AG09319 (cell line): ENCODE results near the gene NAA10.

Experiments used
- DNase-seq: peaks from one replicate; pipeline ENCODE4 v3.0.0-alpha.2; 2010; ENCODE audit warnings: low read depth; ENCODE audit errors: extremely low read depth
- TF ChIP-seq, protein P1 (sequence below): IDR thresholded peaks from 2 replicates; pipeline ENCODE4 v1.5.1; 2011; ENCODE audit warnings: low read depth, mild to moderate bottlenecking, inconsistent platforms, low read length, moderate library complexity

The NAA10 gene

DNA sequence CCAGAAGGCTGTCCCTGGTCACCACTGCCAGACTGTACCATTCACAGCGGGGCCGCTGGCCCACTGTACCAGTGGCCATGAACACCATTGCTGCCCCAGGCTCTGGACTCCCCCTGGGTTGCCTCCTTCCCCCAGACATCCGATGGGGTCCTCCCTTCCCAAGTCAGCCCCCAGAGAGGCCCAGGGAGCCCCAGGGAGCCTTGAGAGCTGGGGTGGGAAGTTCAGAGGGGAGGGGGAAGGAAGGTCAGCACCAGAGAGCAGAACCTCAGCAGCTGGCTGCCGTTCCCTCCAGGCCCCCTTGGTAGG is 8.3 kb downstream of the NAA10 start:
- DNase-seq = no peak
- TF ChIP-seq, protein P1, sequence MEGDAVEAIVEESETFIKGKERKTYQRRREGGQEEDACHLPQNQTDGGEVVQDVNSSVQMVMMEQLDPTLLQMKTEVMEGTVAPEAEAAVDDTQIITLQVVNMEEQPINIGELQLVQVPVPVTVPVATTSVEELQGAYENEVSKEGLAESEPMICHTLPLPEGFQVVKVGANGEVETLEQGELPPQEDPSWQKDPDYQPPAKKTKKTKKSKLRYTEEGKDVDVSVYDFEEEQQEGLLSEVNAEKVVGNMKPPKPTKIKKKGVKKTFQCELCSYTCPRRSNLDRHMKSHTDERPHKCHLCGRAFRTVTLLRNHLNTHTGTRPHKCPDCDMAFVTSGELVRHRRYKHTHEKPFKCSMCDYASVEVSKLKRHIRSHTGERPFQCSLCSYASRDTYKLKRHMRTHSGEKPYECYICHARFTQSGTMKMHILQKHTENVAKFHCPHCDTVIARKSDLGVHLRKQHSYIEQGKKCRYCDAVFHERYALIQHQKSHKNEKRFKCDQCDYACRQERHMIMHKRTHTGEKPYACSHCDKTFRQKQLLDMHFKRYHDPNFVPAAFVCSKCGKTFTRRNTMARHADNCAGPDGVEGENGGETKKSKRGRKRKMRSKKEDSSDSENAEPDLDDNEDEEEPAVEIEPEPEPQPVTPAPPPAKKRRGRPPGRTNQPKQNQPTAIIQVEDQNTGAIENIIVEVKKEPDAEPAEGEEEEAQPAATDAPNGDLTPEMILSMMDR = no peak

DNA sequence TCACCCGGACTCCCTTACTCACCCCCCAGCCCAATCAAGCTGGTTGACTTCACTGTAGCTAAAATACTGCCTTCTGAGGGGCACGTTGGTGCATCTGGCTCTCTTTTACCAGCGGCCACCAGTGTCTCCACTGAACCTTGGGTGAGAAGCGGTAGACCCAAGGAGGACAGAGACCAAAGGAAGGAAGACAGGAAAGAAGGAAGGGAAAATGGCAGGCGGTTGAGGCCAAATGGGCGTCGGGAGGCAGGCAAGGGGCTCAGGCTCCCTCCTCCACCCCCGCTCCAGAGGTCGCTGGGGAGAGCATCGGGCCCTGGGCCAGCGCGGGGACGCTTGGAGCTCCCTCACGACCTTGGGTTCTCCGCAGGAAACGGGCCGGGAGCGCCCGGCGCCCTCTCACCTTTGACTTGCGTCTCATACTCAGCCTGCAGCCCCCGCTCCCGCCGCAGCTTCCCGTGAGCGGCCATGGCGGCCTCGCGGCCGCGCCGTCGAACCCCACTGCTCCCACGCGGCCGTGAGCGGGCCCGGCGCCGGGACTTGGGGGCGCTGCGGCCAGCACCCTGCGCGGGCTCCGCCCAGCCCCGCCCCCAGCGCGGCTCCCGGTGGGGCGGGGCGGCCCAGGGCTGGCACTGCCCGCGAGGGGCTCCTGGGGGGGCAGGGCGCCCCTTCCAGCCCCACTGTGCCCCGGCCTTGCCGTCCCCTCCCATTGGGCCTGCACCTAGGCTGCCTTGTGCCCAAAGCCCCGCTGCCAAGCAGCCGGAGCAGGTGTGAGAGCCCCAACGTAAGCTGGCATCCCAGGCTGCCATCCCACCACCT is 8.9 kb downstream of the NAA10 start, which contains the start of gene ARHGAP4:
Gene ARHGAP4 (minus strand): TSS at position 526 of the 813 bp plus-strand sequence. CDS start 62 bp downstream, at position 464.
- no peak for DNase-seq
- TF ChIP-seq, protein P1 = no peak

DNA sequence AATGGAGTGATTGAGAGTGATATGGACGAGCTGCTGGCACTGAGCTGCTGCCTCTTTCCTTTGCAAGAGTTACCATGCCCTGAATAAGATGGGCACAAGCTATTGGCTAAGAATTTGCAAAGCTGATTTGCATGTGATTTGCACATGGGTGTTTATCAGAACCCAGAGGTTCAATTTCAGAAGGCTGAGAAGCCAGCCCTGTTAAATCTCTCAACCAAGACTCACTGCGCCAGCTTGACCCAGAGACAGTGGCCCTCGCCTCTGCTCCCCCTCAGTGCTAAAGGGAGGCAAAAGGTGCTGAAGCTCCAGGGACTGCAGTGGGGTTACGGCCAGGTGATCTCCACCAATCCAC is 9.5 kb downstream of the NAA10 start:
- TF ChIP-seq, protein P1 = no peak

DNA sequence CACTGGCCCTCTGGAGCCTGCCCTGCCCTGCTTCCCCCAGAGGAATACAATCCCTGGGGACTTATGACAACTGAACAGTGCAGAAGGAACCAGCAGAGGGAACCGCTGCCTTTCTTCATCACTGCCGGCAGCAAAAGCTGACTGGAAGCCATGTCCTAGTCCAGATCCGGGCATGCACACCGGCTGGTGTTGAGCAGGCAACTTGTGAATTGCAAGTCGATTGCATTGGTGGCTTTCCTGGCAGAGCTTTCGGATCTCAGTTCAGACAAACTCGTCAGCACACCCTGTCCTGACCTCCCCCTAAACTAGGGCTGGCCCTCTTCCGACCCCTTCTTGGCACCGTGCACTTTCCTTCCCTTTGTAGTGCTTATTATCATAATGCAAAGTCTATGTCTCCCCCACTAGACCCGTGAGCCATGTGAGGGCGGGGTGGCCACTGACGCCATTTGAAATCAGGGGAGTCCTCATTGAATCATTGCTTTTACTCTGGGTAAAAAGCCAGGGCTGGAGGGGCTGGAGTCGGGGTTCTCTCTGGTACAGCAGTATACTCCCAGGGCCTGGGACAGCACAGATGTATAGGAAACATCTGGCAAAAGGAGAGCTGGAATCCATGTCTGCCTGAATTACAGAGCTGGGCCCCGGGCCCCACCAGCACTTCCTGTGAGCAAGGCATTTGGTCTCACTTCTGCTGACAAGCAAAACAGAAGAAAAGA is 10.5 kb downstream of the NAA10 start:
- TF ChIP-seq, protein P1 = no peak
- DNase-seq = no peak

More for the DNA sequence above, 9.5 kb downstream of the NAA10 start:
- no peak for DNase-seq

DNA sequence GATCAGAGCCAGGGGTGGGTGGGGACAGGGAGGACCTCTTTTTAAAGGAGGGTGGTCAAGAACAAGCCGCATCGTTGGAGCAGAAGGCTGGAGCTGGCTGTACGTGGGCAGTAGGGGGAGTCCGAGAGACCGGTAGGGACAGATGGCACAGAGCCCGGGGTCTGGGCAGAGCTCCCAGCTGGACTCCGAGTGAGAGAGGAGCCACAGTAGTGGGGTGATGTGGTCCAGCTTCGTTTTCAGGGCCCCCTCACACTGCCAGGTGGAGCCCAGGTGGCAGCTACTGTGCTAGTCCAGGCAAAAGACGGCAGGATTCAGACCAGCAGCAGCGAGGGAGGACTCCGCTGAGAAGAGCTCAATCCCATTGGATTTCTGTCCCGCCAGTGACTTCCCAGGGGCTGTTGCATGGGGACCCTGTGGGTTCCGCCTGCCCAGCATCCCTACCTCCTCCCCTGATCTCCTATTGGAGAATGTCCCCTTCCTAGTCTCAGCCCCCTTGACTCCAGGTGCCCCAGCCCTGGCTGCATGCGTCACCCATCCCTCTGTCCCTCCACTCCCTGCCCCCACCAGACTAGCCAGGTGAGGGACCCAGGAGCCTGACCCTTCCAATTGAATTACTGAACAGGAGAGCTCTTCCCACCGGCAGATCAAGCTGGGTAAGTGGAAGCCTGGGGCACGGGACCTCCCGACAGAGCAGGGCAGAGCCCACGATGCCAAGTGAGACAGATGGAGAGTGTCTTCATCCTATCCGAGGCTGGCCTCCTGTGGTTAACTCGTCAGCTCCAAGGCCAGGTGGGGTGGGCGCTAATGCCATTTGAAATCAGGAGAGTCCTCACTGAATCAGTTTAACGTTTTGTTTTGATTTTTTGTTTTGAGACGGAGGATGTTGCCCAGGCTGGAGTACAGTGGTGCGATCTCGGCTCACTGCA is 11.6 kb downstream of the NAA10 start:
- peak; percentile 8 for DNase-seq
- TF ChIP-seq, protein P1 = peak; percentile 59

DNA sequence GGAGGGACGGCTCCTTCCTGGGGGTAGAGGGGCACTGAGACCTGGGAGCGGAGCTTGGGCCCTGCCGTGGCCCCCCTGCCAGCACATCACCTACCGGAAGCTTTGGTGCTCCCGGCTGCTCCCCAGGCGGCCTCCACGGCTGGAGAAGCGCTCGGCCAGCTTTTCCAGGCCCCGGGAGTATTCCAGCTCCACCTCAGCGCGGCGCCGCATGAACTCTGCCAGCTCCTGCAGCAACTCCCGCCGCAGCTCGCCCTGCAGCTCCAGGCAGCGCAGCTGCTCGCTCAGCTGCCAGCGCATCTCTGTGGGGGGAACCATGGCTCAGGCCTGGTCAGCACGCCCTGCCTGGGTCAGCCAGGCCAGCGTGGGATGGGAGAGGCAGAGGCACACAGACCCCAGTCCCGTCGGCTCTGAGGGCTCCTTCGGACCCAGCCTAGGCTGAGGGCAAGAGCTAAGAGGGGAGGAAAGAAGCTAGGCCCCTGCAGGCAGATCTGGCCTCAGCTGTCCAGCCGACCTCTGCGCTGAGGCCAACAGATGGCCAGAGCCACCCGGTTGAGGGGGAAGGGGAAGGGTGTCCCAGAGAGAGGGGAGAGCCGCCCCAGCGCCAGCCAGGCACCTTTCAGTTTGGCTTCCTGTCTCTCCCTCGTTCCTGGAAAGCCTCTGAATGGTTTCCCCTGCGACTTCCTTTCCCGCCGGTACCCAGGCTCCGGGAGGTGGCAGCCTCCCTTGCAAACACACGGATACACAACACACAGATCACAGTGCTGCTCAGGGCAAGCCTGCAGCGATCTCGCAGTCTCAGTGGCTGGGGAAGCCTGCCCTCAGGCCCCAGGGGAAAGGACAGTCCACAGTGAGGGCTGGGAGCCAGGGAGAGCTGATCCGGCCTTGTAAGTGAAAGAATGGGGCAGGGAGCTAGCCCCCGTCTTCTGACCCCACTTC is 13.1 kb downstream of the NAA10 start:
- DNase-seq = no peak
- TF ChIP-seq, protein P1 = no peak
